C4-2B (cell line): ENCODE data around the gene SRCIN1.
A peak's percentile ranks its signal among the peaks of the same experiment; 100 is the strongest.

ENCODE experiments used
- CTCF ChIP-seq: fragments of 450-650 bp; conservative IDR thresholded peaks from 2 replicates; pipeline ENCODE4 v1.5.1; 2017; ENCODE audit warnings: mild to moderate bottlenecking
- ZFX ChIP-seq: fragments of 450-650 bp; IDR thresholded peaks from 2 replicates; pipeline ENCODE4 v1.6.1; 2017

DNA sequence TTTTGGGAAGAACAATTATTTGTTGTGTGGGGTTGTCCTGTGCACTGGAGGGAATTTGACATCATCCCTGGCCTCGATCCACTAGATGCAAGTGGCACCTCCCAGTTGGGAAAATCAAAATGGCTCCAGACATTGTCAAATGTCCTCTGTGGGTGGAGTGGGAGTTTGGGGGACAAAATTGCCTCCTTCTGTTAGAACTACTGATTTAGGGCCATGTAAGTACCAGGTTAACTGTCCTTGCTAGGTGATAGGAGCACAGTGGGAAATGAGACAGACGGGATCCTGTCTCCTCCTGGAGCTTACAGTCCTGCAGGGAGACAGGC is 120.6 kb downstream of the SRCIN1 start:
- TF ChIP-seq CTCF (peak; percentile 43), ZFX (no peak)
